Uterus (tissue), 4 donors: ENCODE results near the gene WWOX. TPM values are rescaled to one million over a fixed set of nuclear protein-coding genes. Genes with fewer than 3 reads are reported as not detected.

Experiments used
- DNase-seq, 2 donors: peaks; one replicate each; pipeline ENCODE4 v3.0.0-alpha.2; 2019 to 2020
- H3K27ac ChIP-seq, 2 donors: fragments of 200-600 bp; sonication (generic); 1 replicate in 1 of 2; 2 replicates in 1 of 2; pipeline ENCODE4 v1.5.1; 2016 to 2018
- H3K27me3 ChIP-seq, 2 donors: fragments of 200-600 bp; sonication (generic); one replicate each; pipeline ENCODE4 v1.5.1; 2018 to 2019; ENCODE audit warnings: control low read depth in 1 of 2
- H3K36me3 ChIP-seq, 2 donors: fragments of 200-600 bp; sonication (generic); one replicate each; pipeline ENCODE4 v1.5.1; 2019; ENCODE audit warnings: control low read depth in 1 of 2
- H3K4me1 ChIP-seq, 2 donors: fragments of 200-600 bp; sonication (generic); one replicate each; pipeline ENCODE4 v1.5.1; 2018 to 2019; ENCODE audit warnings: control low read depth in 1 of 2
- H3K4me3 ChIP-seq, 2 donors: fragments of 200-600 bp; sonication (generic); 1 replicate in 1 of 2; 2 replicates in 1 of 2; pipeline ENCODE4 v1.5.1; 2018 to 2019; ENCODE audit warnings: mild to moderate bottlenecking in 1 of 2
- H3K9me3 ChIP-seq, 2 donors: fragments of 200-600 bp; sonication (generic); one replicate each; pipeline ENCODE4 v1.5.1; 2019; ENCODE audit warnings: control low read depth in 1 of 2
- CTCF ChIP-seq, 4 experiments: fragments of 200-600 bp in 2 of 4; fragments of 450-650 bp in 2 of 4; sonication (generic) in 2 of 4; IDR thresholded peaks; one replicate each; pipeline ENCODE4 v1.5.1; 2016 to 2019; ENCODE audit warnings: antibody characterized with exemption in 4 of 4, mild to moderate bottlenecking in 2 of 4, moderate library complexity in 1 of 4
- POLR2A ChIP-seq, 2 donors: fragments of 450-650 bp; IDR thresholded peaks; one replicate each; pipeline ENCODE4 v1.6.1; 2016; ENCODE audit warnings: antibody characterized with exemption in 2 of 2, mild to moderate bottlenecking in 1 of 2, moderate library complexity in 1 of 2
- intact Hi-C: fragments of 100-400 bp; cut with DNase I; formaldehyde crosslinking; loops from one replicate; pipeline ENCODE4 v1.15.1; 2023; ENCODE audit warnings: low total_unique reads
- total RNA-seq, 4 donors: library from RNA; depleted of rRNA in 3 of 4; stranded (reverse); fragments of >200 nt in 3 of 4; gene quantifications; one replicate each; pipeline versions ENCODE4 v1.1.0 to v1.2.4, GENCODE V29; 2014 to 2023
- donor health status: DM: yes; HTN: yes; CAD: no.

Gene WWOX
- total RNA-seq, 4 donors from 2014 or later: 34.1 to 99.9 (median 55.8) TPM

GRCh38 chr16:78235876-78236275, 136.4 kb downstream of the WWOX start:
- Histone ChIP-seq H3K4me3 (no peak overlapping the region), H3K36me3 (no peaks in the 10 kb centered on the region), H3K9me3 (no peaks in the 10 kb centered on the region), H3K27me3 (no peaks in the 10 kb centered on the region), H3K4me1 (no peaks in the 10 kb centered on the region), H3K27ac (no peak overlapping the region)
- intact Hi-C loops: no loop called here
- no peak for DNase-seq
- TF ChIP-seq CTCF (IDR thresholded peaks at IDR 0.05) (no peak), POLR2A (IDR thresholded peaks at IDR 0.05) (no peak)

- intact Hi-C loops: no loop called here
- no peak for DNase-seq
Observed at GRCh38 chr16:78237841-78238240, 138.4 kb downstream of the WWOX start.

GRCh38 chr16:78240459-78241222, 141.2 kb downstream of the WWOX start:
- Histone ChIP-seq H3K4me3 (no peak overlapping the region), H3K36me3 (no peaks in the 10 kb centered on the region), H3K9me3 (no peaks in the 10 kb centered on the region), H3K27me3 (no peaks in the 10 kb centered on the region), H3K27ac (no peak overlapping the region), H3K4me1 (no peaks in the 10 kb centered on the region)
- intact Hi-C loops: no loop called here
- TF ChIP-seq CTCF (IDR thresholded peaks at IDR 0.05) (no peak), POLR2A (IDR thresholded peaks at IDR 0.05) (no peak)
- DNase-seq: no peak

More at GRCh38 chr16:78237841-78238240, 138.4 kb downstream of the WWOX start:
- TF ChIP-seq POLR2A (IDR thresholded peaks at IDR 0.05): no peak
- TF ChIP-seq CTCF (IDR thresholded peaks at IDR 0.05): no peak
- H3K27me3 ChIP-seq: no peaks in the 10 kb centered on the region
- no peaks in the 10 kb centered on the region for H3K36me3 ChIP-seq
- no peak overlapping the region for H3K27ac ChIP-seq
- no peaks in the 10 kb centered on the region for H3K4me1 ChIP-seq
- H3K4me3 ChIP-seq: no peak overlapping the region
- no peaks in the 10 kb centered on the region for H3K9me3 ChIP-seq

GRCh38 chr16:78242239-78242630, 142.8 kb downstream of the WWOX start:
- no peaks in the 10 kb centered on the region for H3K36me3 ChIP-seq
- no peak for TF ChIP-seq CTCF (IDR thresholded peaks at IDR 0.05)
- no peak for TF ChIP-seq POLR2A (IDR thresholded peaks at IDR 0.05)
- no peak overlapping the region for H3K27ac ChIP-seq
- no peak for DNase-seq
- no peaks in the 10 kb centered on the region for H3K9me3 ChIP-seq
- intact Hi-C loops: no loop called here
- no peak overlapping the region for H3K4me3 ChIP-seq
- no peaks in the 10 kb centered on the region for H3K4me1 ChIP-seq
- H3K27me3 ChIP-seq: no peaks in the 10 kb centered on the region

GRCh38 chr16:78244131-78244895, 144.9 kb downstream of the WWOX start:
- H3K27ac ChIP-seq: no peak overlapping the region
- TF ChIP-seq POLR2A (IDR thresholded peaks at IDR 0.05) (no peak), CTCF (IDR thresholded peaks at IDR 0.05) (no peak)
- DNase-seq: no peak

More at GRCh38 chr16:78244131-78244895, 144.9 kb downstream of the WWOX start:
- Histone ChIP-seq H3K9me3 (no peaks in the 10 kb centered on the region), H3K4me3 (no peak overlapping the region), H3K36me3 (no peaks in the 10 kb centered on the region), H3K27me3 (no peaks in the 10 kb centered on the region), H3K4me1 (no peaks in the 10 kb centered on the region)
- intact Hi-C loops: no loop called here
